NCI-H345 (cell line): Measurements from ENCODE around the gene RAB25.

Source experiments
- DNase-seq: peaks from one replicate; lab custom pipeline; 2025; lab: John Stamatoyannopoulos, UW

The RAB25 gene

GRCh38 chr1:156118177-156118868 is 57.4 kb downstream of the RAB25 start:
- no peak for DNase-seq

GRCh38 chr1:156119503-156120209 is 58.7 kb downstream of the RAB25 start:
- no peak for DNase-seq
